IPS-NIHi7 (cell line): Measurements from ENCODE around the gene DDX10.

Source experiments
- DNase-seq: peaks from one replicate; pipeline ENCODE4 v3.0.0; 2012; ENCODE audit warnings: mixed read lengths; ENCODE audit errors: extremely low spot score

Gene DDX10

GRCh38 chr11:108939135-108939534 lies 274.3 kb downstream of the DDX10 start:
- DNase-seq, result no peak

GRCh38 chr11:108943853-108944252 lies 279.0 kb downstream of the DDX10 start:
- no peak for DNase-seq

GRCh38 chr11:108944471-108945178 lies 279.8 kb downstream of the DDX10 start:
- DNase-seq, result no peak

- no peak for DNase-seq
Observed at GRCh38 chr11:108945341-108945740, 280.5 kb downstream of the DDX10 start.

GRCh38 chr11:108947654-108948570 lies 283.0 kb downstream of the DDX10 start:
- DNase-seq, result no peak

- DNase-seq, result no peak
Observed at GRCh38 chr11:108958368-108959104, 293.7 kb downstream of the DDX10 start.

GRCh38 chr11:108959105-108959761 lies 294.4 kb downstream of the DDX10 start:
- DNase-seq, result no peak

GRCh38 chr11:108959874-108960273 lies 295.0 kb downstream of the DDX10 start:
- DNase-seq, result no peak

GRCh38 chr11:108960501-108960900 lies 295.6 kb downstream of the DDX10 start:
- peak; percentile 48 for DNase-seq

- DNase-seq, result no peak
Observed at GRCh38 chr11:108961095-108961494, 296.2 kb downstream of the DDX10 start.

- DNase-seq, result no peak
Observed at GRCh38 chr11:108963118-108963517, 298.2 kb downstream of the DDX10 start.

GRCh38 chr11:108965306-108966001 lies 300.6 kb downstream of the DDX10 start:
- DNase-seq, result no peak

GRCh38 chr11:108966206-108966605 lies 301.3 kb downstream of the DDX10 start:
- DNase-seq, result no peak

GRCh38 chr11:108966978-108967377 lies 302.1 kb downstream of the DDX10 start:
- DNase-seq, result no peak

- DNase-seq, result no peak
Observed at GRCh38 chr11:108967571-108967970, 302.7 kb downstream of the DDX10 start.

- no peak for DNase-seq
Observed at GRCh38 chr11:108970221-108970991, 305.5 kb downstream of the DDX10 start.

GRCh38 chr11:108973402-108974162 lies 308.7 kb downstream of the DDX10 start:
- no peak for DNase-seq

- DNase-seq, result no peak
Observed at GRCh38 chr11:108975026-108975425, 310.2 kb downstream of the DDX10 start.

- no peak for DNase-seq
Observed at GRCh38 chr11:108975641-108976071, 310.8 kb downstream of the DDX10 start.
